ENCODE measurements around the gene AFG1L.
"Not testable (repeated sequence)": the region's sequence is repeated elsewhere in the genome, so short reads cannot be mapped to it uniquely, and the experiment has no call there.

Gene AFG1L

GRCh38 chr6:108560463-108561308 lies 265.8 kb downstream of the AFG1L start, which contains the start of gene FOXO3:
Gene FOXO3, plus strand, starts transcription at chr6:108560917. Its CDS starts 292 bp downstream, at chr6:108561209.
- peak; percentile 11 for DNase-seq

- not testable (repeated sequence) for DNase-seq
Observed at GRCh38 chr6:108561309-108561647, 266.4 kb downstream of the AFG1L start.

GRCh38 chr6:108561742-108562502 lies 267.1 kb downstream of the AFG1L start:
- no peak for DNase-seq

- no peak for DNase-seq
Observed at GRCh38 chr6:108562503-108562993, 267.7 kb downstream of the AFG1L start.

- no peak for DNase-seq
Observed at GRCh38 chr6:108563292-108563691, 268.4 kb downstream of the AFG1L start.

- no peak for DNase-seq
Observed at GRCh38 chr6:108564178-108564577, 269.3 kb downstream of the AFG1L start.

GRCh38 chr6:108565091-108565766 lies 270.4 kb downstream of the AFG1L start:
- DNase-seq: peak; percentile 25

GRCh38 chr6:108565893-108566292 lies 271.0 kb downstream of the AFG1L start:
- no peak for DNase-seq

- DNase-seq: no peak
Observed at GRCh38 chr6:108566406-108566805, 271.6 kb downstream of the AFG1L start.

GRCh38 chr6:108568101-108568500 lies 273.2 kb downstream of the AFG1L start:
- no peak for DNase-seq

GRCh38 chr6:108568551-108569305 lies 273.9 kb downstream of the AFG1L start:
- no peak for DNase-seq

GRCh38 chr6:108570517-108570916 lies 275.7 kb downstream of the AFG1L start:
- DNase-seq: no peak

- DNase-seq: no peak
Observed at GRCh38 chr6:108574457-108575141, 279.7 kb downstream of the AFG1L start.

Data from NCI-H187 treated with DMSO at 0.1 percent for 48 hours (cell line).